OCI-LY1 (cell line): ENCODE measurements around the gene CNP.

Experiments
- H2AFZ ChIP-seq: fragments of 200-600 bp; sonication (generic), shearing (Covaris generic); 2 replicates; pipeline ENCODE4 v1.6.0; 2014; ENCODE audit warnings: antibody characterized with exemption, mild to moderate bottlenecking, low read length
- H3F3A ChIP-seq: fragments of 200-600 bp; sonication (generic), shearing (Covaris generic); 2 replicates; pipeline ENCODE4 v1.6.0; 2014; ENCODE audit warnings: mild to moderate bottlenecking, antibody characterized with exemption, low read length, moderate library complexity; ENCODE audit not compliant: insufficient read depth
- H3K27ac ChIP-seq: fragments of 200-600 bp; sonication (generic); 2 replicates; pipeline ENCODE4 v1.5.1; 2014; ENCODE audit warnings: low read length, mixed run types, mild to moderate bottlenecking, low read depth; ENCODE audit not compliant: poor library complexity, severe bottlenecking
- H3K27me3 ChIP-seq: fragments of 200-600 bp; sonication (generic); 2 replicates; pipeline ENCODE4 v1.6.0; 2014; ENCODE audit warnings: antibody characterized with exemption, mild to moderate bottlenecking, low read length, moderate library complexity; ENCODE audit not compliant: insufficient read depth
- H3K36me3 ChIP-seq: fragments of 200-600 bp; sonication (generic); 2 replicates; pipeline ENCODE4 v1.6.1; 2014; ENCODE audit warnings: mild to moderate bottlenecking, antibody characterized with exemption, low read length, moderate library complexity, mixed read lengths; ENCODE audit not compliant: insufficient read depth
- H3K4me1 ChIP-seq: fragments of 200-600 bp; sonication (generic); 2 replicates; pipeline ENCODE4 v1.5.1; 2014; ENCODE audit warnings: mild to moderate bottlenecking, low read length, moderate library complexity; ENCODE audit not compliant: insufficient read depth, severe bottlenecking
- H3K4me2 ChIP-seq: fragments of 200-600 bp; sonication (generic), shearing (Covaris generic); 2 replicates; pipeline ENCODE4 v1.6.1; 2014; ENCODE audit warnings: low read length
- H3K4me3 ChIP-seq: fragments of 200-600 bp; sonication (generic); 2 replicates; pipeline ENCODE4 v1.5.1; 2014; ENCODE audit warnings: low read length, low read depth, mild to moderate bottlenecking, mixed read lengths; ENCODE audit not compliant: poor library complexity, severe bottlenecking
- H3K79me2 ChIP-seq: fragments of 200-600 bp; shearing (Covaris generic); 2 replicates; pipeline ENCODE4 v1.6.1; 2016; ENCODE audit warnings: mixed run types, low read length, mixed read lengths; ENCODE audit not compliant: insufficient read depth
- H3K9ac ChIP-seq: fragments of 200-600 bp; sonication (generic), shearing (Covaris generic); 2 replicates; pipeline ENCODE4 v1.6.1; 2014; ENCODE audit warnings: mild to moderate bottlenecking, low read length, mixed read lengths
- H3K9me2 ChIP-seq: fragments of 200-600 bp; sonication (generic), shearing (Covaris generic); 2 replicates; pipeline ENCODE4 v1.6.1; 2014; ENCODE audit warnings: low read depth, mild to moderate bottlenecking, low read length, mixed read lengths
- H3K9me3 ChIP-seq: fragments of 200-600 bp; shearing (Covaris generic); 2 replicates; pipeline ENCODE4 v1.6.1; 2014; ENCODE audit warnings: low read length, mixed read lengths
- H4K20me1 ChIP-seq: fragments of 200-600 bp; sonication (generic), shearing (Covaris generic); 2 replicates; pipeline ENCODE4 v1.6.0; 2016; ENCODE audit warnings: mild to moderate bottlenecking, low read length; ENCODE audit not compliant: insufficient read depth
- EZH2 ChIP-seq: fragments of 200-600 bp; sonication (generic), shearing (Covaris generic); IDR thresholded peaks from 2 replicates; pipeline ENCODE4 v1.8.0; 2017; ENCODE audit warnings: borderline replicate concordance, mixed run types, mild to moderate bottlenecking, antibody characterized with exemption, low read length, moderate library complexity, mixed read lengths
- TF ChIP-seq, protein P1 (sequence below): fragments of 200-600 bp; sonication (generic), shearing (Covaris generic); IDR thresholded peaks from 2 replicates; pipeline ENCODE4 v1.5.1; 2017; ENCODE audit warnings: mild to moderate bottlenecking, antibody characterized with exemption, low read length, moderate library complexity, mixed read lengths

The CNP gene

DNA sequence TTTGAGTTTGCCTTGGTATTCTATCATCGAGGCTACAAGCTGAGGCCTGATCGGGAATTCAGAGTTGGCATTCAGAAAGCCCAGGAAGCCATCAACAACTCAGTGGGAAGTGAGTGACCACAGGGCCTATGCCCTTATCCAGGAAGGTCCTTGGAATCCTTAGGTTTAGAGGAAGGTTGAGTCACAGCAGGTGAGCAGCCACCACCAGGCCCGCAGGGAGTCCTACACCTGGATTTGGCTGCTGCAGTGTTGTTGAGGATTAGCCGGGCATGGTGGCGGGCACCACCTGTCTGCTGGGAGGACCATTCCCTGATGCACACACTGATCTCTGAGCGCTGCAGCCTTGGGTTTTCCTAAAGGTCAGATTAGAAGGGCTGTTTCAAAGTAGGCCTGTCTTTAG, 31.0 kb upstream of the CNP start:
- H3K27ac ChIP-seq = no peak overlapping the region
- no peaks in the 10 kb centered on the region for H3K9me2 ChIP-seq
- H3K4me3 ChIP-seq = no peak overlapping the region
- H3K9ac ChIP-seq = no peak overlapping the region
- TF ChIP-seq, protein P1, sequence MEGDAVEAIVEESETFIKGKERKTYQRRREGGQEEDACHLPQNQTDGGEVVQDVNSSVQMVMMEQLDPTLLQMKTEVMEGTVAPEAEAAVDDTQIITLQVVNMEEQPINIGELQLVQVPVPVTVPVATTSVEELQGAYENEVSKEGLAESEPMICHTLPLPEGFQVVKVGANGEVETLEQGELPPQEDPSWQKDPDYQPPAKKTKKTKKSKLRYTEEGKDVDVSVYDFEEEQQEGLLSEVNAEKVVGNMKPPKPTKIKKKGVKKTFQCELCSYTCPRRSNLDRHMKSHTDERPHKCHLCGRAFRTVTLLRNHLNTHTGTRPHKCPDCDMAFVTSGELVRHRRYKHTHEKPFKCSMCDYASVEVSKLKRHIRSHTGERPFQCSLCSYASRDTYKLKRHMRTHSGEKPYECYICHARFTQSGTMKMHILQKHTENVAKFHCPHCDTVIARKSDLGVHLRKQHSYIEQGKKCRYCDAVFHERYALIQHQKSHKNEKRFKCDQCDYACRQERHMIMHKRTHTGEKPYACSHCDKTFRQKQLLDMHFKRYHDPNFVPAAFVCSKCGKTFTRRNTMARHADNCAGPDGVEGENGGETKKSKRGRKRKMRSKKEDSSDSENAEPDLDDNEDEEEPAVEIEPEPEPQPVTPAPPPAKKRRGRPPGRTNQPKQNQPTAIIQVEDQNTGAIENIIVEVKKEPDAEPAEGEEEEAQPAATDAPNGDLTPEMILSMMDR = no peak
- TF ChIP-seq EZH2 = no peak
- H3F3A ChIP-seq = no peaks in the 10 kb centered on the region
- no peaks in the 10 kb centered on the region for H4K20me1 ChIP-seq
- H2AFZ ChIP-seq = no peak overlapping the region
- H3K27me3 ChIP-seq = no peaks in the 10 kb centered on the region
- no peaks in the 10 kb centered on the region for H3K79me2 ChIP-seq
- no peaks in the 10 kb centered on the region; the same call in 1 of the 2 replicates for H3K36me3 ChIP-seq
- H3K4me1 ChIP-seq = peaks cover 7% of the 10 kb centered on the region
- no peak overlapping the region for H3K4me2 ChIP-seq
- H3K9me3 ChIP-seq = no peaks in the 10 kb centered on the region

DNA sequence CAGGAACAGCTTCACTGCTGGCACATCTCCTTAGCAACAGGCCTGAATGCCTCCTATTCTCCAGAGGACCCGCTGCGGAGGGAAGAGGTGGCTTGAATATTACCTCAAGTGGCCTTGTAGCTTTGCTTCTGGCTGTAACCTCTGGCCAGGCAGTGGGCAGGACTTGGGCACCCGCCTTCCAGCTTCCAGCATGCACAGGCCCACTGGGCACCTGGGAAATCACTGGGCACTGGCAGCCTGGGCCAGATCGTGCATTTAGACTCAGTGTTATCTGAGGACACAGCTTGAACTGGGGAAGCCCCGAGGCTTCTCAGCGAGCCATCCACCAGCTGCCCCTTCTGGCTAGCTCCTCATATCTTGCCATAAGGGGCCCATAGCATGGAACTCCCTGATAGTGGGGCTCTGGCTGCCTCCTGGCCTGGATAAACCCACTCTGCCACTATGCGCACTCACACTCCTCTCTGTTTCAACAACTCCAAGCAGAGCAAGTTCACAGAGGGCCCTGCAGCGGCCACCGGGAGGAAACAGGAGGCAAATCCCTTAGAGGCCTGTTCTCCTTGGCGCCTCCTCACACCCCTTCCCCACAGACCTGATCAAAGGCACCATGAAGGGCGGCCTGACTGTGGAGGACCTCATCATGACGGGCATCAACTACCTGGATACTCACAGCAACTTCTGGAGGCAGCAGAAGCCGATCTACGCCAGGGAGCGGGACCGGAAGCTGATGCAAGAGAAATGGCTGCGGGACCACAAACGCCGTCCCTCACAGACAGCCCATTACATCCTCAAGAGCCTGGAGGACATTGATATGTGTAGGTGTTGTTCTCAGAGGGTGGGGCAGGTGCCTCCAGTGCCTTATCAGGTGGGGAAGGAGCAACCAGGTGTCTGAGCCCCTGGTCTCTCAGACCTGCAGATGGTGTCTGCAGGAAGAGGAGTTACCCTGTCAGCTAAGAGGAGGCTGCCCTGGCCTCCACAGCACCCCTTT, 28.3 kb upstream of the CNP start:
- Histone ChIP-seq H3K79me2 (no peaks in the 10 kb centered on the region), H3F3A (no peaks in the 10 kb centered on the region), H3K9me3 (no peaks in the 10 kb centered on the region), H4K20me1 (no peaks in the 10 kb centered on the region), H3K27me3 (no peaks in the 10 kb centered on the region), H3K9me2 (no peaks in the 10 kb centered on the region), H2AFZ (no peak overlapping the region), H3K36me3 (no peaks in the 10 kb centered on the region; the same call in 1 of the 2 replicates), H3K9ac (no peak overlapping the region), H3K4me1 (peaks cover 3% of the 10 kb centered on the region), H3K4me3 (no peak overlapping the region), H3K27ac (no peak overlapping the region), H3K4me2 (no peak overlapping the region)
- no peak for TF ChIP-seq EZH2
- TF ChIP-seq, protein P1 = no peak

DNA sequence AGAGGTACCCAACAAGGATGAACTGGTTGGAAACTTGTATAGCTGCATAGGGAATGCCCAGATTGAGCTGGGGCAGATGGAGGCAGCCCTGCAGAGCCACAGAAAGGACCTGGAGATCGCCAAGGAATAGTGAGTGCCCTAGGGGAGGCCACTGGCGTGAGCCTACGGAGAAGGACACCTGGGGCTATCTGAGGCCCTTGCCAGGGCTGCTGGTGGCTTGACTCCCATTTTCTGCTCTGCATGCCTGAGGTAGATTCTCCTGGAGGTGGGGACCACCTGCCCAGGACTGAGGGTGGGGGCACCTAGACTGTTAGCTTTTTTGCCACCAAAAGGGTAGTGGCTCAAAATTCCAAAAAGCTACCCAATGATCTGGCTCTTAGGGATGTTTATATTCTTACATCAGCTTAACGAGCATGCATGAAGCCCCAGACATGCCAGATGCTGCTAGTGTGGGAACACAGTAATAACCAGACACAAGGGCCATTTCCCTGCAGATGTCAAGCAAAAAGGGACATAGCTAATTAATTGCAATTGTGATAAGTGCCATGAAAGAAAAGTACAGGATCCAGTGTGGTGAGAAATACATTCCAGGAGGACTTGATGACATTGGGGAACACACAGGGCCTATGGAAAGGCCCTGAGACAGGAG, 27.4 kb upstream of the CNP start:
- Histone ChIP-seq H3K79me2 (no peaks in the 10 kb centered on the region), H3K36me3 (no peaks in the 10 kb centered on the region; the same call in 1 of the 2 replicates), H3K27me3 (no peaks in the 10 kb centered on the region), H3K9ac (no peak overlapping the region), H3K9me3 (no peaks in the 10 kb centered on the region), H4K20me1 (no peaks in the 10 kb centered on the region), H3K27ac (no peak overlapping the region), H3F3A (no peaks in the 10 kb centered on the region), H3K9me2 (no peaks in the 10 kb centered on the region), H2AFZ (no peak overlapping the region), H3K4me1 (peaks cover 3% of the 10 kb centered on the region), H3K4me2 (no peak overlapping the region), H3K4me3 (no peak overlapping the region)
- TF ChIP-seq EZH2 = no peak
- TF ChIP-seq, protein P1 = no peak
